Activated CD4-positive, alpha-beta T cell treated with anti-CD3 and anti-CD28 coated beads, Interleukin-2, amount 50 U/mL, for 16 hours (primary cell): ENCODE results near the gene C2orf81.
"Not testable (repeated sequence)": the region's sequence is repeated elsewhere in the genome, so short reads cannot be mapped to it uniquely, and the experiment has no call there.

Experiments used
- DNase-seq: peaks from one replicate; pipeline ENCODE4 v3.0.0-alpha.2; 2020

Gene C2orf81

DNA sequence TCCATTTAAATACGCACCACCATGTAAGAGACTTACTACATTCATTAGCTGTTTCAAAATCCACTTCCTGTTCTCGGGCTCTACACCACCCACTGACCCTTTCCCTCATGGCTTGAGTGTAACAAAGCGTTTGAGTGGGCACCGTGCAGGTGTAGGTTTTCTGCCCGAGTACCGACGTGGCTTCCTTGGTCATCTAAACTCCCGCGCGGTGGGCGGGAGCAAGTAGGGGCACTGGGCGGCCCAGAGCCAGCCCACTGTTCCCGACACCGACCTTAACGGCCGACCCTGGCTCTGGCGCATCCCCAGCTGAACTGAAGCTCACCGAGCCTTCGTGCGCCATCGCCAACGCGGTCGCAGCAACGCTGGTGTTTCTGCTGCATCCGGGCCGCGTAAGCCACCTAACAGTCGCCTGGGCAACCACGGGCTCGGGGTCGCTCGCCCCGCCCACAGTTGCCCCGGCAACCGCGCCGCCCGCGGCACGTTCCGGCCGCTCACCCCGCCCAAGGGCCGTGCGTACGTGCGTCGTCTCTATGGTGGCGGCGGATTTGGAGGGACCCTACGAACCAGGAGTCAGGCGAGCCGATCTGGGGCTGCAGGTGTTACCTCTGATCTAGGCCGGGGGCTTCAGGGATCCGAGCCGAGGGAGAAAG is at the start of gene C2orf81, which contains the start of gene WDR54:
Gene C2orf81 (minus strand): TSS at position 399 of the 650 bp plus-strand sequence. CDS start 59 bp downstream, at position 340.
Gene WDR54 (plus strand): TSS at position 510 of the 650 bp plus-strand sequence. CDS start 424 bp downstream, outside the sequence.
- DNase-seq: peak; percentile 95

DNA sequence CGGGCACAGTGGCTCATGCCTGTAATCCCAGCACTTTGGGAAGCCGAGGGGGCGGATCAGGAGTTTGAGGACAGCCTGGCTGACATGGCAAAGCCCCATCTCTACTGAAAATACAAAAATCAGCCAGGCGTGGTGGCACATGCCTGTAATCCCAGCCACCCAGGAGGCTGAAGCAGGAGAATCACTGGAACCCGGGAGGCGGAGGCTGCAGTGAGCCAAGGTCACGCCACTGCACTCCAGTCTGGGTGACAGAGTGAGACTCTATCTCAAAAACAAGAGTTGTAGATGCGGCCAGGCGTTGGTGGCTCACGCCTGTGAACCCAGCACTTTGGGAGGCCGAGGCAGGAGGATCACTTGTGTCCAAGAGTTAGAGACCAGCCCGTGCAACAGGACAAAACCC is 49.3 kb upstream of the C2orf81 start:
- DNase-seq: not testable (repeated sequence)

DNA sequence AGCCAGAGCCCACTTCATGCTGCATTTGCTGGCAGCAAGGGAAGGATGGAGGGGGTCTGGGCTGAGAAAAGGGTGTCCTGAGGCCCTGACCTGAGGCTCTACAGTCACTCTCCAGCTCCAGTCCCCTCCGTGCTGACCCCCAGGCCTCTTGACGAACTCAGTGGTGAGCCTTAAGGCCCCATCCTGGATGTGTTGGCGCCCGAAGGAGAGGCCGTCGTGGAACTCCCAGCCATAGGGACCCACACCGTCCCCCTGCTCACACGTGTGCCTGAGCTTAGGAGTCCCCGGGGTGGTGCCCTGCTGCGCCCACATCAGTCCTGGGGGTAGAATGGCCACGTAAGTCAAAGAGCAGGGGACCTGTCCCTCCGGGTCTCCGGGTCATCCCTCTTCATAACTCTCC is 43.0 kb upstream of the C2orf81 start:
- no peak for DNase-seq

DNA sequence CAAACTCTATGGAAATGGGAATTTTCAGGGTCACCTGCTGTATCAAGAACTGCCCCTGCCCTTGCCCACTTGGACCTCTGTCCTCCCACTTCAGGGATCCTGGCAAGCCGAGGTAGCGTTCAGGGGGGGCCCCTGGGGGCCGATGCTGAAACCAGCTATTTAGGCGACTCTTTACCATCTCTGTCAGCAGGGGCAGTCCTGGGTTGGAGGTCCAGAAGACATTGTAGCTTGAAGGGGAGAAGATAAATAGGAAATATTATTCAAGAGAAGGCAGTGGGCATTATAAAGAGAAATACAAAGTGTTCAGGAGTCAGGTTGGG is 41.3 kb upstream of the C2orf81 start:
- no peak for DNase-seq

DNA sequence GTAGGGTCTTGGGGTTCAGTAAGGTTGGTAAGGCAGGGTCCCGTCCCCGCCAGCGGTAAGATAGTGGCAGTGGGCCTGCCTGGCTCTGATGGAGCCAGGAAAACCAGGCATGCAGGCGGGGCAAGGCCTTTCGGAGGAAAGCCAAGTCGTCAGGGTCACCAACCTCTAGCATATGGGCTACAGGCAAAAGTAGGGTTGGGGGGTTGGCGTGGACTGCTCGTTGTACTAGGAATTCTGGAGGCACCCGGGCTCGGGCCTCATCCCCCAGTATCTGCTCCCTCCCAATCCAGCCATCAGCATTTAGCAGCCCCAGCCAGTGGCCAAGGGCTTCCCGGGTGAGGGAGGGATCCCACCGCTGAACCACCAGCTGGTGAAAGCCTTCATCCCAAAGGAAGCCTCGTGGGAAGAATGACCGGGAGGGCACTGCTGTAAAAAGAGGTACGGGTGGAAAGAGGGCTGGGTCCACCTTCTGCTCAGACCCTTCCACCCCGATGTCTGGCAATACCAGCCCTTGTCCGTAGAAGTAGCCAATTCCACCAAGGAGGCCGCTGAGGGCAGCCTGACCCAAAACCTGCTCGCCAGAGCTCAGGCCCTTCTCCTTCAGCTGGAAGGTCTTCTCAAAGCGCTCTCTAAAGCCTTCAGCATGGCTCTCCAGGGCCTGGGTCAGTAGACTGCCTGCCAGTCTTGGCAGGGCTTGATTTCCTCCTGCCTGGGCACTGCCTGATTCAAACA is 40.8 kb upstream of the C2orf81 start:
- no peak for DNase-seq

DNA sequence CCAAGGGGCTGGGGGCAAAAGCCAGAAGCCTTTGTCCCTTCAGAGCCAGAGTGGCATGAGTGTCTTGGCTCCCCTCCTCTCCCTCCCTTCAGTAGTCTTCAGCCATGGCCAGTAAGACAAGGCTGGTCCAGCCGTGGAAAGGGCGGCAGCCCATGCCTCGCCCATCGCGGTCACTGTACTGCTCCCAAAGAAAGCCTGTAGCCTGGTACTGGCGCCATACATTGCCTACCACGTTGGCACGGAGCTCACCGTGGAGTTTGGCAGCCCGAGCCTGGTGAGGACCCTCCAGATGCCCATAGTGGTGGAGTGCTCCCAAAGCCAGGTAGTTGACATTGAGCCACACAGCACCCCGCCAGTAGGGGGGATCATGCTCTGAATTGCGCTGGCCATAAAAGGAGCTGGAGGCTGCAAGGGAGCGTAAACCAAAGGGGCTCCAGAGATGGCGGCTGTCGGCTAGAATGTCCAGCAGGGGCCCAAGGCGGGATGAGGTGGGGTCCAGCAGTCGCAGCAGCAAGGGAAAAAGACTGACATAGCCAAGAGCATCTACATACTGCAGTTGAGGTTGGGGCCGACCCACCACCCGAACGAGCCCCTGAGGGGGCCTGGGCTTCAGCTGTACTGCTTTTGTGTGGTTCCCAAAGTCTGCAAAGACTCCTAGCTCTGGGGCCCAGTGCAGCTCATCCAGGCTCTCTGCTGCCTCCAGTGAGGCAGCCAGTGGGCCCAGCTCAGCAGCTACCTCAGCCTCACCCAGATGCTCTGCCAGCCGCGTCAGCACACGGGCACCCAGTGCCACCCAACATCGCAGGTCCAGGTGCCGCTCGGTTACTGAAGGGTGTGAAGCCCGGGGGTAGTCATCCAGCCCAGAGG is 40.0 kb upstream of the C2orf81 start:
- DNase-seq: no peak

DNA sequence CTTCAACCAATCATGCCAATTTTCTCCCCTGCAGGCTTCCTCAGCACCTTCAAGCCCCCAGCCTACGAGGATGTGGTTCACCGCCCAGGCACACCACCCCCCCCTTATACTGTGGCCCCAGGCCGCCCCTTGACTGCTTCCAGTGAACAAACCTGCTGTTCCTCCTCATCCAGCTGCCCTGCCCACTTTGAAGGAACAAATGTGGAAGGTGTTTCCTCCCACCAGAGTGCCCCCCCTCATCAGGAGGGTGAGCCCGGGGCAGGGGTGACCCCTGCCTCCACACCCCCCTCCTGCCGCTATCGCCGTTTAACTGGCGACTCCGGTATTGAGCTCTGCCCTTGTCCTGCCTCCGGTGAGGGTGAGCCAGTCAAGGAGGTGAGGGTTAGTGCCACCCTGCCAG is 38.8 kb upstream of the C2orf81 start:
- DNase-seq: not testable (repeated sequence)

DNA sequence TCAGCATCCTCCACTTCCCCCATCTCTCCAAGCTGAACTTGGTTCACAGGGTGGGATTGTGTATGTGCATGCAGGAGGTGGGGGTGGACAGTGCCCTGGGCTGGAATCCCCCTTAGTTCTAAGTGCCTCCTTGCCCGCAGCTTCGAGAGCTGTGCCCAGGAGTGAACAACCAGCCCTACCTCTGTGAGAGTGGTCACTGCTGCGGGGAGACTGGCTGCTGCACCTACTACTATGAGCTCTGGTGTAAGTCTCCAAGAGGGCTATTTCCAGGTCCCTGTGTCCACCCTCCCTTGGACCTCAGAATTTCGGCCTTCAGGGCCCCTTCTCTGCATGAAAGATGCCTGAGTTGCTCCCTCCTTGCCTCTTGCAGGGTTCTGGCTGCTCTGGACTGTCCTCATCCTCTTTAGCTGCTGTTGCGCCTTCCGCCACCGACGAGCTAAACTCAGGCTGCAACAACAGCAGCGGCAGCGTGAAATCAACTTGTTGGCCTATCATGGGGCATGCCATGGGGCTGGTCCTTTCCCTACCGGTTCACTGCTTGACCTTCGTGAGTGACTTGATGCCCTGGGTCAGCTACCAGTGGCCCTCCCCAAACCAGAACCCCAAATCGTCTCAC is 38.2 kb upstream of the C2orf81 start:
- not testable (repeated sequence) for DNase-seq

DNA sequence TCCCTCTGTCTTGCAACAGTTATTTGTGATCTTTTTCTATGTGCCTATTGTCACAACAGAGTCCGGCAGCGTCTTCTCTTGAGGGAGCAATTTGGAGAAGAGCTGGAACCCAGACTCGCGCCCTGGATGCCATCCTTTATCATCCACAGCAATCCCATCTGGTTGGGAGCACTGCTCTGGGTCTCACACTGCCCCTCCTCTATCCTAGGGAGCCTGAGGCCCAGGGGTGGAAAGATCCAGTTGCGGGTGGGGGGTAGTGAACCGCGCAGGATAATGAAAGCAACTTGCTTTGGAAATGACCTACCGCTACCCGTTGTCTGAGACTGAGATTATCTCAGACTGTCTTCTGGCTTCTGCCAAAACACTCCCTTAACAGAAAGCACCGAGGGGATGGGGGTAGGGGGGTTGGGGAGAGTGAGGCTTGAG is 37.5 kb upstream of the C2orf81 start:
- DNase-seq: no peak

DNA sequence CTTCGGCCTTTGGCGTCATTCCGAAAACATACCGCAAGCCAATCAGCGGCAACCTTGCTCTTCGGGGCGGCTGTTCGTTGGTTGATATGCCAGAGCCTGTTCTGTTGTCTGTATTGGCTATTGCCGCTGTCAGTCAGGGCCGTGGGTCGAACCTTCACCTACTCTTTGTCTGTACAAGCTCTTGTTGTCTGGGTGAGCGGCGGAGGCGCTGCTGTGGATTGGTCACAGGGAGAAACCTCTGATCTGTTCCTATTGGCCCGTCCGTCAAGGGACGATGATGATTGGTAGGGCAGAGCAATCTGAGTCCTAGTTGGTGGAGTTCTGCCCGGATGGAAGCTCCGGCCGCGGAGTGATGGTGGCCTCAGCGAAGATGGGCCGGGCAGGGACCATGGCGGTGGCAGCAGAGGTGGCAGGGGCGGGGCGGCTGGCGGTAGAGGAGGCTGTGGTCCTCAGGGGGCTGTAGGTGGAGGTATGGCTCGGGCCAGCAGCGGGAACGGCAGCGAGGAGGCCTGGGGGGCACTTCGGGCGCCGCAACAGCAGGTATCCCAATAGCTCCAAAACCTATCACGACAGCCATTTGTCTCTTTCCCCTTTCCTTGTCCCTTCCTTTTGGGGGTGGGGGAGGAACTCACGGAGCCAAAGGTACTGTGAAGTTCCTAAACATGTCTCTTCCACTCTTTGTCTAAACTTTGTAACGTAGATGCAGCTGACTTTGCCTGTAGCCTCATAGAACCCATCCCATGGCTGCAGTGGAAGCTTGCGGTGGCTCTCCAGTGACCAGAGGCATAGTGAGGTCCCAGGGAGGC is 36.9 kb upstream of the C2orf81 start, which contains the start of gene WBP1:
Gene WBP1 (plus strand): TSS at position 307 of the 806 bp plus-strand sequence. CDS start 165 bp downstream, at position 472.
- peak; percentile 100 for DNase-seq

DNA sequence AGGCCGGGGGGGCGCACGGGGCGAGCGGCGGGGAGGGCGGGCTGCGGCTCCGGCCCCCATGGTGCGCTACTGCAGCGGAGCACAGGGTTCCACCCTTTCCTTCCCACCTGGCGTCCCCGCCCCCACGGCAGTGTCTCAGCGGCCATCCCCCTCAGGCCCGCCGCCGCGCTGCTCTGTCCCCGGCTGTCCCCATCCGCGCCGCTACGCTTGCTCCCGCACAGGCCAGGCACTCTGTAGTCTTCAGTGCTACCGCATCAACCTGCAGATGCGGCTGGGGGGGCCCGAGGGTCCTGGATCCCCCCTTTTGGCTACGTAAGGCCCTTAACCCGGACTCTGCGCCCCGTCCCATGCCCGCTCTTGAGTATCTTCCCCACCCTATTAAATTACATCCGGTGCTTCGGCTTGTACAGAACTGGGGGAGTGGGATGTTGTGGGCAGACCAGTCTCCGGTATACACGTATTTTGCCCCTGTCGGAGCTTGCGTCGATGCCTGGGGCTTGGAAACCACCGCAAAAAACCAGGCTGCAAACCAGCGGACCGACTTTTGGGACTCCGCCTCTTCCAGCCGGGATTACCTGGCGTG is 36.2 kb upstream of the C2orf81 start:
- DNase-seq: peak; percentile 78

DNA sequence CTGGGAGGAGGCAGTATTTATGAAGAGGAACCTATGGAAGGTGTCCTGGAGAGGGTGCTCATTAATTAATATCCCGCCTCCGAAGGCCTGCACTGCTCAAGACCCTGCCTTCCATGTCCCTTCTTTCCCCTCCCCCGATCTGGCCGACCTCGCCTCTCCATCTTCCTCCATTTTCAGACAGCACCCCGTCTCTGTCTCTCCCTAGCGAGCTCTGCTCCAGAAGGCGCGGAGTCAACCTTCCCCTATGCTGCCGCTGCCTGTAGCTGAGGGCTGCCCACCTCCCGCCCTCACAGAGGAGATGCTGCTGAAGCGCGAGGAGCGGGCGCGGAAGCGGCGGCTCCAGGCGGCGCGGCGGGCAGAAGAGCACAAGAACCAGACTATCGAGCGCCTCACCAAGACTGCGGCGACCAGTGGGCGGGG is 35.7 kb upstream of the C2orf81 start:
- no peak for DNase-seq

DNA sequence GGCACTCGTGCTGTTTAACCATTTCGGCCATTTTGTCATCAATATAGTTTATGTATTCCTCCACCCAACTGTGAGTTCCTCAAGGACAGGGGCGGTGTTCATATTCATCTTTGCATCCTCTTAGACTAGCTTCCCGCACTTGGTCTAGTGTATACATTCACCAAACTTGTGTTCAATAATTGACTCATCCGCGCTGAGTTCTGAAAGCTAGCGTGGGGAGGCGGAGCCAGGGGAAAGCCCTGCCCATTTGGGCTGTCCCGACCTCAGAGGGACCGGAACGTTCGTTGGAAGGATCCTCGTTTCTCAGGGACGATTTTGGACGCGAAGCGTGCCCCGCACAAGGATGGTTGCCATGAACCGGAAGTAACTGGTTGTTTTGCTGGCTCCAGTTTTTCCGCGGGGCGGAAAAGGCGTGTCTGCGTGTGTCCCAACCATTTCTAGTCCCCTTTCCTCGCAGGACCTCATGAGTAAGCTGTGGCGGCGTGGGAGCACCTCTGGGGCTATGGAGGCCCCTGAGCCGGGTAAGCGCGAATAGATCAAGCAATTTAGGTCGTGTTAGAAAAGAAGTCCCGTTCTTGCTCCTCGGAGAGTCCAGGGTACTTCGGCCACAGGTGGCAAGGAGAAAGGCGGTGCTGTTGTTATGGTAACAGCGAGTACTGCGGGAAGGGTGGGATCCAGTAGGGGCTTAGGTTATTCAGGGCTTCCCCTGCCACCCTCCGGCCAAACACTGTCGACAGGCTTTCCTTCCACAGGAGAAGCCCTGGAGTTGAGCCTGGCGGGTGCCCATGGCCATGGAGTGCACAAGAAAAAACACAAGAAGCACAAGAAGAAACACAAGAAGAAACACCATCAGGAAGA is 33.5 kb upstream of the C2orf81 start, which contains the start of gene INO80B:
Gene INO80B (plus strand): TSS at position 434 of the 858 bp plus-strand sequence. CDS start 30 bp downstream, at position 464.
- DNase-seq: peak; percentile 99

DNA sequence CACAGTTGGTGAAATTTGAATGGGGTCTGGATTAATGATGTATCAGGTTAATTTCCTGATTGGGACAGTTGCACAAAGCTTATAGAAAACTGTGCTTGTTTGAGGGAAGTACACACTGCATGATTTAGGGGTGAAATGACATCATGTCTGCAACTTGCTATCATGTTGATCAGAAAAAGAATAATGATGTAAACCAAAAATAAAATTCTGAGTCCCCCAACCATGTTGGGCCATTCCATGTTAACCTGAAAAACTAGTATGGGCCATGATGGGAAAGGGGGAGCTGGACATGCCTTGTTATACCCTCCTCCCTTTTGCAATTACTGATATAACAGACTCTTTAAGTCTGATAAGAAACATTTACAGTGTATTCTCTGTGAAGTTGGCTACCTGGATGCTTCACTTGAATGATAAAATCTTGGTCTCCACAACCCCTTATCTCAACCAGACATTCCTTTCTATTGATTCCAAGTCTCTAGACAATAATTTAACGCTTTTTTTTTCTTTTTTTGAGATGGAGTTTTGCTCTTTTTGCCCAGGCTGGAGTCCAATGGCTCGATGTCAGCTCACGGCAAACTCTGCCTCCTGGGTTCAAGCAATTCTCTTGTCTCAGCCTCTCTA is 29.3 kb upstream of the C2orf81 start:
- no peak for DNase-seq

DNA sequence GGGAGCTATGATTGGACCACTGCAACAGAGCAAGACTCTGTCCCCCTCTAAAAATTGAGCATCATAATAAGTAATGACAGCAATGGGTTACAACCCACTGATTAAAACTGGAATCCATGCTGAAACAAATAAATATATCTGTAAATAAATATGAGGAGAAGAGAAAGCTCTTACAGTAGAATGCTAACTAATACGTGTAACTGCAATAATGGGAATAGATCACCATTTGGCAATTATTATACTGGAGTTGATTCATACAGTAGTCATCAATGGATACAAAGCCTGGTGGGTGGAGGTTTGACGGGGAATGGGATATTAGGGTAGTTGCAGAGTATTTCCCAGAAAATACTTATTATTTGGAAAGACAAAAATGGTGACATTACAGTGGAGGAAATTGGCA is 27.4 kb upstream of the C2orf81 start:
- no peak for DNase-seq

DNA sequence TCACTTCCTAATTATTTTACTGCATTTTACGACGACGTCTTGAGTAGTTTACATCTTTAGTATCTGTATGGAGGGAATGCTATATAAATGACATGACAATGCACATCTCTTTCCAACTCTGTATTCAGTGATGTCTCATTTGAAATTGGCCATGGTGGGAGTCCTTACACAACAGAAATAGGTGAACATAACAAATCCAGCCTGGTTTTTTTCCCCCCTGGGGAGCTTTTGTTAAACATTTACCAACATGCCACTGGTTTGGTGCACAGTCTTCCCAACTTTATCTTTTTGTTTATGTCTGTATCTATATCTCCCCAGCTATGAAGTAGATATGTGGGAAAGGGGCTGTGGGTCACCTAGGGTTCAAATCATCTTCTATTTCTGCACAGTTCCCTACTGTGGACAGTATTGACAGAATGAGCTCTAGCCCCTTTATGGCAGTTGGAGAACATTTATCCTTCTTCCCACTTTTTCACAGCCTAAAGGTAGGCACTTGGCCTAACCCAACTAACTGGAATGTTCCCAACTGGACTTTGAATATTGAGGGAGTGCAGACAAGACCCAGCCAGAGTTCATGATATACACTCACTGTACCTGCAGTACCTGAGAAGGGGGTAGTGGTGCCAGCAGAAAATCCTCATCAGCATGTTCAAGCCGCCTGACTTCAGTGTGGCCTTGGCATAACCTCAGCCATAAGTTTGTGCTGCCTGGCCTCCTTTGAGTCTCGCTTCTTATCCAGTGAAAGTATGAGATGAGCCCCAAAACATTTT is 26.0 kb upstream of the C2orf81 start:
- no peak for DNase-seq

DNA sequence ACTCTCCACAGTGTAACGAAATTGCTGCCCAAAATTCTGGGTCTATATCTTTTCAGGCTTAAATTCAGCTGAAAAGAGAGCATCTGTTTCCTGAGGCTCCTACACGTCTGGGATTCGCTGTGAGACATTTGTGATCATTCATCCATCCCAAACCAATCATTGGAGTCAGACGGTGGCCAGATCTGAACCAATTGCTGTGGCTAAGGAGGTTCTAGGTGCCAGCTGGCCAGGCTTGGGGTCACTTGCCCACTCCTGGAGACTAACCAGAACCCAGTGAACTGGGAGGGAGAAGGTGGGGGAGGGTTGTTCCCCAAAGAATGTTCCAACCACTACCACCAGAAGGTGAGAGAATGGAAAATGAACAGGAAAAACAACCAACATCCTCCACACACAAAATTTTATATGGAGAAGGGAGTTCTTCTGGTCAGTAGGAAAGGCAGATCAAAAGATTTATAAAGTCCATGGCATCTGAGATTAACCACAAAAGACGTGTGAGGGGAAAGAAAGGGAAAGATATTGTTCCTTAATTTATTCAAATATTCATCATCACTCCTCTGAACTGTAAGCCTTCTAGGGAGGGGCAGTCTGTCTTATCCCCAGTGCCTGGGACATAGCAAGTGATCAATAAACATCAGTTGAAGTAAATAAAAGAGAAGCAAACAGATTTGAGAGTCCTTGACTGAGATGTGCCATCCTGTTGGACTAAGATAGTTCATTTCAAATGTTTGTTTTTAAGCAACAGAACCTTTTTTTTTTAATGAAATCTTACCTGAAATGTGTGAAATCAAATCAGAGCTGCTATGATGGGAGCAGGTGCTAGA is 23.3 kb upstream of the C2orf81 start:
- no peak for DNase-seq
